Iris pigment epithelial cell (primary cell): Measurements from ENCODE around the gene ACVR2B.
"Not testable (repeated sequence)": the region's sequence is repeated elsewhere in the genome, so short reads cannot be mapped to it uniquely, and the experiment has no call there.

ENCODE experiments used
- DNase-seq: peaks from one replicate; pipeline ENCODE4 v3.0.0-alpha.2; 2011; ENCODE audit warnings: low read depth

Gene ACVR2B

GRCh38 chr3:38453075-38453912 lies at the start of gene ACVR2B:
Gene ACVR2B (plus strand): TSS chr3:38453890. CDS start chr3:38454323, 433 bp downstream.
- peak; percentile 57 for DNase-seq

- peak; percentile 91 for DNase-seq
Observed at GRCh38 chr3:38404286-38404685, 49.4 kb upstream of the ACVR2B start.

DNA sequence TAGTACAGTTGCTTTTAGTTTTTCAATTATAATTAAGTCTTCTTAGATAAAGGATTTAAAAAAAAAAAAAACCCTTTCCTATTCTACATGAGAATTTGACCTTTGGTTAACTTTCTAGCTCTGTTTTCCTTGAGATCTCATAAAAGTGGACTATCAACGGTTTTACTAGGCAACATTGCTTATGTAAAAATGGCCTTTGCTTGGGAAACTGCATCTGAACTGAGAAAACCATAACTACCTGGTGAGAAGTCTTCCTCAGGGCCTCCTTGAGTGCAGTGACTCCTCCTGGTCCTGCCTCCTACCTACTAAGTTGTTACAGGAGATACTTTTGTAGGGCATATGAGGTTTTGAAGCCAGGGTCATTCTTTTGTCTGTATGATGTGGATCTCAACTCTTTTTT lies 42.1 kb upstream of the ACVR2B start:
- DNase-seq: no peak

DNA sequence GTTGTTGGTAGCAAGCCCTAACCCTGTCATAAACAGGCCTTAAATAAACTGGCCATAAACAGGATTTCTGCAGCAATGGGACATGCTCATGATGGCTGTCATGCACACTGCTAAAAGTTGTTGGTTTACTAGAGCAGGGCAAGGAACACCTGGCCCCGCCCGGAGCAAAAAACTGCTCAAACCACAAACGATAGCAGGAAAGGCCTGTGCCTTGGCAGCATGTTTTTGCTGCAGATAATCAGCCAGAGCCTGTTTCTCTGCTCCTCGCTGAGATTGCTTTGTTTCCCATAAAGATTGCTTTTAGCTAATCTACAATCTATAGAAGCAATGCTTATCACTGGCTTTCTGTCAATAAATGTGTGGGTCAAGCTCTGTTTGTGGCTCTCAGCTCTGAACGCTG lies 32.9 kb upstream of the ACVR2B start:
- not testable (repeated sequence) for DNase-seq

GRCh38 chr3:38421679-38422336 lies 31.9 kb upstream of the ACVR2B start:
- no peak for DNase-seq

- not testable (repeated sequence) for DNase-seq
Observed at GRCh38 chr3:38426798-38427426, 26.8 kb upstream of the ACVR2B start.

DNA sequence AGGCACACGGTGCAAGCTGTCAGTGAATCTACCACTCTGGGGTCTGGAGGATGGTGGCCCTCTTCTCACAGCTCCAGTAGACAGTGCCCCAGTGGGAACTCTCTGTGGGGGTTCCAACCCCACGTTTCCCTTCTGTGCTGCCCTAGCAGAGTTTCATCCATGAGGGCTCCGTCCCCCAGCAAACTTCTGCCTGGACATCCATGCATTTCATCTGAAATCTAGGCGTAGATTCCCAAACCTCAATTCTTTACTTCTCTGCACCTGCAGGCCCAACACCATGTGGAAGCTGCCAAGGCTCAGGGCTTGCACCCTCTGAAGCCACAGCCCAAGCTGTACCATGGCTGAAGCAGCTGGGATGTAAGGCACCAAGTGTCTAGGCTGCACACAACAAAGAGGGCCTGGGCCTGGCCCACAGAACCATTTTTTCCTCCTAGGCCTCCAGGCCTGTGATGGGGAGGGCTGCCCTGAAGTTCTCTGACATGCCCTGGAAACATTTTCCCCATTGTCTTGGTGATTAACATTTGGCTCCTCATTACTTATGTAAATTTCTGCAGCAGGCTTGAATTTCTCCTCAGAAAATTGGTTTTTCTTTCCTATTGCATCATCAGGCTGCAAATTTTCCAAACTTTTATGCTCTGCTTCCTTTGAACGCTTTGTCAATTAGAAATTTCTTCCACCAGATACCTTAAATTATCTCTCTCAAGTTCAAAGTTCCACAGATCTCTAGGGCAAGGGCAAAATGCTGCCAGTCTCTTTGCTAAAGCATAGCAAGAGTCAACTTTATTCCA lies 20.6 kb upstream of the ACVR2B start:
- DNase-seq: not testable (repeated sequence)

- not testable (repeated sequence) for DNase-seq
Observed at GRCh38 chr3:38433661-38434060, 20.0 kb upstream of the ACVR2B start.

GRCh38 chr3:38438436-38439069 lies 15.1 kb upstream of the ACVR2B start:
- peak; percentile 55 for DNase-seq

GRCh38 chr3:38443205-38443604 lies 10.5 kb upstream of the ACVR2B start:
- not testable (repeated sequence) for DNase-seq

DNA sequence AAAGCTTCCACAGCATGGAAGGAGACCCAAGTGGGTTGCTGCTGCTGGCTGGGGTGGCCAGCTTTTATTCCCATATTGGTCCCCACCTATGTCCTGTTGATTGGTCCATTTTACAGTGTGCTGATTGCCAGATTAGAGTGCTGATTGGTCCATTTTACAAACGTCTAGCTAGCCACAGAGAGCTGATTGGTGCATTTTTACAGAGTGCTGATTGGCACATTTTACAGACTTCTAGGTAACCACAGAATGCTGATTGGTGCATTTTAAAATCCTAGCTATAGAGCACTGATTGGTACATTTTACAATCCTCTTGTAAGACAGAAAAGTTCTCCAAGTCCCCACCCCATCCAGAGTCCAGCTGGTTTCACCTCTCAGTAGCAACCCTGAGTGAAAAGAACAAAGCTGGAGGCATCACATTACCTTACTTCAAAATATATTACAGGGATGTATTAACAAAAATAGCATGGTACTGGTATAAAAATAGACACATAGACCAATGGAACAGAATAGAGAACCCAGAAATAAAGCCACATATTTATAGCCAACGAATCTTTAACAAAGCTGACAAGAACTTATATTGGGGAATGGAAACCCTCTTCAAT lies 7.5 kb upstream of the ACVR2B start:
- DNase-seq: no peak

DNA sequence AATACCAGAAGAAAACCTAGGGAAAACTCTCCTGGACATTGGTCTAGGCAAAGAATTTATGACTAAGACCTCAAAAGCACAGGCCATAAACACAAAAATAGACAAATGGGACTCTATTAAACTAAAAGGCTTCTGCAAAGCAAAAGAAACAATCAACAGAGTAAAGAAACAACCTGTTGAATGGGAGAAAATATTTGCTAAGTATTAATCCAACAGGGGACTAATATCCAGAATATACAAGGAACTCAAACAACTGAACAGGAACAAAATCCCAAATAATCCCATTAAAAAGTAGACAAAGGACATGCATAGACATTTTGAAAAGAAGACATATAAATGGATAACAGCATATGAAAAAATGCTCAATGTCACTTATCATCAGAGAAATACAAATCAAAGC lies 6.9 kb upstream of the ACVR2B start:
- no peak for DNase-seq

DNA sequence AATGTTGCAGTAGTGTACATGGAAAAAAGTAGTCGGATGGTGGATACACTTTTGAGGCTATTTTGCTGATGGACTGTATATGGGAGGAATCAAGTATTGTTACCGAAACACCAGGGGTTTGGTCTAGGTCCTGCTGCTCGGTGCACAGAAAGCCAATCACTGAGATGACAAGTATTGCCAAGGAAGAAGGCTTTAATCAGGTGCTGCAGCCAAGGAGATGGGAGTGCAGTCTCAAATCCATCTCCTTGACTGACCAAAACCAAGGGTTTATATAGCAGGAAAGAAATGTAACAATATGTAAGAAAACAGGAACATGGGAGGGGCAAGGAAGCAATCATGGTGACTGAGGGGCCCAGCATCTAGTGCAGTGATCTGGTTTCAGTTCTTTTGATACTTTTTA lies 2.8 kb upstream of the ACVR2B start:
- no peak for DNase-seq

DNA sequence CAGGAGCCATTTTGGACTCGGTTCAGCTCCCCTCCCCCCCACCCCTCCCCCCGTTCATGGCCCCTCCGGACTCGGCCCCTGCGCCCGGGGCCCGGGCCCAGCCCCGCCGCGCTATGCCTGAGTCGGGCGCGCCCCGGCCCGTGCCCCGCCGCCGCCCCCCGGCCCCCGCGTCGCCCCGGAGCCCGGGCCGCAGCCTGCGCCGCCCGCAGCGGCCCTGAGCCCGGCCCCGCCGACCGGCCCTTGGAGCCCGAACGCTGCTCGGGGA lies 155 bp downstream of the ACVR2B start:
- no peak for DNase-seq

GRCh38 chr3:38454178-38454883 lies 641 bp downstream of the ACVR2B start:
- peak; percentile 31 for DNase-seq

GRCh38 chr3:38454884-38455638 lies 1.4 kb downstream of the ACVR2B start:
- DNase-seq: peak; percentile 37

DNA sequence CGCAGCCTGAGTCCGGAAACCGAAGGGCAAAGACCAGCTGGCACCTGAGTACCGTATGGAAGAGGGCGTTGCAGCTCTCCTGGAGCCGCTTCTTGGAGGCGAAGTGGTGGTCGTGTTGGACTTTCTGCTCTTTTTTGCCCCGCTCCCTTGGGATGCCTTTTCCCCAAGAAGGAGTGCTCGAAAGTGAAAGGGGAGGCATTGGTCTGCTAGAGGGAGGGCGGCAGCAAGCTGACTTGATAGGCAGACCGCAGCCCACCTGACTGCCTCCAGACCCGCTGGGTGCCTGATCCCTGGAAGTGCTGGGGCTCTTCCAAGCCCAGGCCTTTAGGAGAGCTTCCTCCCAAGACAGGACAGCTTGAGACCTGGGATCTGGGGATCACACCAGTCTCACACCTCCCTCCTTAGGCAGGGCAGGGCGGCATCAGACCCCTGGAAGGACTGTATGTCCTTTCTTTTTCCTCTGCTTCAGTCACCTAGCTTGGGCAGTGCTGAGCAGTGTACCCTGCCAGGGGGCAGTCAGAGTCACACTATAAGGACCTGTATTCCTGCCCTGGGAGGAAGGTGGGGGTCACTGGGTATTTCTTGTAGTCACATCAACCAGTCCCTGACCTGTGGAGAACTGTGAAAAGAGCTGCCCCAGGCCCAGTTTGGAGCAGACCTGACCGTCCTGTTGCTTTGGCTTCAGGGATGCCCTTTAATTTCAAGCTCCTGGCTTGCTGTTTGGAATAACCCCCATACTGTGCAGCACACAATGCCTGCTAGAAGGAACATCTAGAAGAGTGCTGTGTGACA lies 2.1 kb downstream of the ACVR2B start:
- peak; percentile 57 for DNase-seq

- DNase-seq: peak; percentile 10
Observed at GRCh38 chr3:38457111-38458003, 3.7 kb downstream of the ACVR2B start.
